Mesenchymal stem cell (in vitro differentiated cells and primary cell): ENCODE results near the gene NFASC.

ENCODE experiments used
- DNase-seq: peaks from one replicate; pipeline ENCODE4 v3.0.0-alpha.2; 2013
- H2AFZ ChIP-seq: one replicate; pipeline ENCODE4 v1.6.1; 2013; ENCODE audit warnings: low read depth, mild to moderate bottlenecking, control low read depth, inconsistent platforms, low read length, moderate library complexity
- H2AK5ac ChIP-seq: 2 replicates; pipeline ENCODE4 v1.6.1; 2013; ENCODE audit warnings: low read length, moderate library complexity, mild to moderate bottlenecking, inconsistent platforms; ENCODE audit not compliant: severe bottlenecking
- H2BK120ac ChIP-seq: one replicate; pipeline ENCODE4 v1.6.1; 2013; ENCODE audit warnings: low read depth, mild to moderate bottlenecking, inconsistent platforms, low read length, moderate library complexity
- H2BK12ac ChIP-seq, 2 experiments: one replicate each; pipeline ENCODE4 v1.6.1; 2013; ENCODE audit warnings: inconsistent platforms in 2 of 2, low read length in 2 of 2, mild to moderate bottlenecking in 2 of 2, moderate library complexity in 2 of 2, control low read depth in 1 of 2
- H2BK15ac ChIP-seq: one replicate; pipeline ENCODE4 v1.6.1; 2013; ENCODE audit warnings: mild to moderate bottlenecking, low read depth, inconsistent platforms; ENCODE audit not compliant: poor library complexity, severe bottlenecking
- H2BK5ac ChIP-seq: 2 replicates; pipeline ENCODE4 v1.6.1; 2013; ENCODE audit warnings: low read depth, mild to moderate bottlenecking, low read length, control low read depth, inconsistent platforms; ENCODE audit not compliant: poor library complexity, severe bottlenecking
- H3K14ac ChIP-seq, 2 experiments: one replicate each; pipeline ENCODE4 v1.6.1; 2013; ENCODE audit warnings: inconsistent platforms in 2 of 2, low read length in 2 of 2, control low read depth in 1 of 2, mild to moderate bottlenecking in 1 of 2, moderate library complexity in 1 of 2
- H3K18ac ChIP-seq, 2 experiments: one replicate each; pipeline ENCODE4 v1.6.1; 2013; ENCODE audit warnings: inconsistent platforms in 2 of 2, low read length in 2 of 2, control low read depth in 1 of 2, low read depth in 1 of 2, mild to moderate bottlenecking in 1 of 2
- H3K23ac ChIP-seq, 2 experiments: one replicate each; pipeline ENCODE4 v1.6.1; 2013; ENCODE audit warnings: inconsistent platforms in 2 of 2, low read length in 2 of 2, mild to moderate bottlenecking in 2 of 2, moderate library complexity in 2 of 2, control low read depth in 1 of 2
- H3K27ac ChIP-seq: 2 replicates; pipeline ENCODE4 v1.5.1; 2013; ENCODE audit warnings: mild to moderate bottlenecking, moderate library complexity, low read length, control low read depth, inconsistent platforms; ENCODE audit not compliant: poor library complexity, severe bottlenecking
- H3K27me3 ChIP-seq, 2 experiments: 2 replicates each; pipeline versions ENCODE4 v1.6.1 to v1.7.0; 2013; ENCODE audit warnings: low read length in 2 of 2, mild to moderate bottlenecking in 2 of 2, moderate library complexity in 2 of 2, control low read depth in 1 of 2, inconsistent platforms in 1 of 2; ENCODE audit not compliant: control insufficient read depth in 1 of 2, insufficient read depth in 1 of 2
- H3K36me3 ChIP-seq, 2 experiments: 2 replicates each; pipeline versions ENCODE4 v1.6.1 to v1.7.0; 2013; ENCODE audit warnings: low read length in 2 of 2, control low read depth in 1 of 2, inconsistent platforms in 1 of 2, low read depth in 1 of 2, mild to moderate bottlenecking in 1 of 2; ENCODE audit not compliant: insufficient read depth in 2 of 2, control insufficient read depth in 1 of 2
- H3K4ac ChIP-seq, 2 experiments: one replicate each; pipeline ENCODE4 v1.6.1; 2013; ENCODE audit warnings: inconsistent platforms in 2 of 2, low read length in 2 of 2, mild to moderate bottlenecking in 2 of 2, moderate library complexity in 2 of 2, control low read depth in 1 of 2, low read depth in 1 of 2
- H3K4me1 ChIP-seq: 2 replicates; pipeline ENCODE4 v1.6.1; 2013; ENCODE audit warnings: low read depth, low read length, control low read depth; ENCODE audit not compliant: control insufficient read depth, insufficient read depth
- H3K4me2 ChIP-seq: 2 replicates; pipeline ENCODE4 v1.6.1; 2013; ENCODE audit warnings: low read length, mild to moderate bottlenecking, inconsistent platforms; ENCODE audit not compliant: poor library complexity, severe bottlenecking
- H3K4me3 ChIP-seq, 2 experiments: 2 replicates each; pipeline versions ENCODE4 v1.5.1 to v1.7.0; 2013; ENCODE audit warnings: low read length in 2 of 2, mild to moderate bottlenecking in 2 of 2, control low read depth in 1 of 2, low read depth in 1 of 2; ENCODE audit not compliant: insufficient read depth in 1 of 2
- H3K79me1 ChIP-seq: replicated peaks from 2 replicates; pipeline ENCODE4 v1.6.1; 2013; ENCODE audit warnings: mild to moderate bottlenecking, control low read depth, low read length, inconsistent platforms; ENCODE audit not compliant: poor library complexity, severe bottlenecking
- H3K9ac ChIP-seq: 2 replicates; pipeline ENCODE4 v1.7.0; 2013; ENCODE audit warnings: mild to moderate bottlenecking, low read length, moderate library complexity
- H3K9me3 ChIP-seq: 2 replicates; pipeline ENCODE4 v1.7.0; 2013; ENCODE audit warnings: mild to moderate bottlenecking, low read length; ENCODE audit not compliant: control insufficient read depth
- H4K8ac ChIP-seq: one replicate; pipeline ENCODE4 v1.6.1; 2013; ENCODE audit warnings: inconsistent platforms, mild to moderate bottlenecking, low read length, moderate library complexity
- H4K91ac ChIP-seq: one replicate; pipeline ENCODE4 v1.6.1; 2013; ENCODE audit warnings: mild to moderate bottlenecking, low read length, inconsistent platforms
- WGBS: methylation state at CpG from one replicate; pipeline ENCODE4 v1.1.7; 2013; ENCODE audit warnings: mixed read lengths; 5-methylcytosine and 5-hydroxymethylcytosine counted together

Gene NFASC

DNA sequence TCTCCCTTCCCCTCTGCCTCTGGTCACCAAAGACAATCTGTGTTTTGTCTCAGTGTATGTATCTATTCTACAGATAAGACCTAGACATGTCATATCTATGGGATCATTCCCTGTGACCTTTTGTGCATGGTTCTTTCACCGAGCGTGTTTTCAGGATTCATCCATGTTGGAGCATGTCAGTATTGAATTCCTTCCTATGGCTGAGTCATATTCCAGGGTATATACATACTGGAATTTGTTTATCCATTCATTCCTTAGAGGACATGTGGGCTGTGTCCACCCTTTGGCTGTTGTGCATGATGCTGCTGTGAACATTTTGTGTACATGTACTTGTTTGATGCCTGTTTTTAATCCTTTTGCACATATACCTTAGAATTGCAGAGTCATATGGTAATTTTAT lies 69.9 kb downstream of the NFASC start:
- no peak overlapping the region for H2AFZ ChIP-seq
- H4K91ac ChIP-seq: no peak overlapping the region
- H3K79me1 ChIP-seq: no peaks in the 10 kb centered on the region
- H2BK120ac ChIP-seq: no peak overlapping the region
- H2AK5ac ChIP-seq: no peak overlapping the region
- no peak overlapping the region for H3K9ac ChIP-seq
- no peaks in the 10 kb centered on the region for H3K9me3 ChIP-seq
- H3K4me1 ChIP-seq: no peaks in the 10 kb centered on the region
- H3K4me3 ChIP-seq: no peak overlapping the region
- no peak overlapping the region for H3K27ac ChIP-seq
- H2BK12ac ChIP-seq: no peak overlapping the region
- H3K36me3 ChIP-seq: peaks cover 0 to 10% of the 10 kb centered on the region in 2 experiments
- H3K18ac ChIP-seq: no peak overlapping the region
- peak; percentile 10 for DNase-seq
- H3K23ac ChIP-seq: no peak overlapping the region
- no peak overlapping the region for H3K4me2 ChIP-seq
- no peak overlapping the region for H2BK15ac ChIP-seq
- no peak overlapping the region for H3K14ac ChIP-seq
- H4K8ac ChIP-seq: no peak overlapping the region
- no peak overlapping the region for H2BK5ac ChIP-seq
- 76% methylated on average over 2 of the region's 2 CpGs for WGBS
- H3K4ac ChIP-seq: no peak overlapping the region
- H3K27me3 ChIP-seq: peaks cover 0 to 20% of the 10 kb centered on the region in 2 experiments

- Histone ChIP-seq H3K4me3 (no peak overlapping the region), H4K91ac (no peak overlapping the region), H3K23ac (no peak overlapping the region), H2AFZ (no peak overlapping the region), H3K27ac (no peak overlapping the region), H3K18ac (no peak overlapping the region), H2BK5ac (peak overlapping the region; percentile 4), H3K9me3 (no peaks in the 10 kb centered on the region), H4K8ac (no peak overlapping the region), H3K4ac (no peak overlapping the region), H3K36me3 (peaks cover 0 to 16% of the 10 kb centered on the region in 2 experiments), H3K27me3 (peaks cover 0 to 20% of the 10 kb centered on the region in 2 experiments), H2BK120ac (no peak overlapping the region), H3K79me1 (no peaks in the 10 kb centered on the region), H2BK15ac (no peak overlapping the region), H3K4me1 (no peaks in the 10 kb centered on the region), H3K9ac (no peak overlapping the region), H2BK12ac (no peak overlapping the region), H3K14ac (no peak overlapping the region), H2AK5ac (no peak overlapping the region), H3K4me2 (no peak overlapping the region)
- peak; percentile 37 for DNase-seq
- WGBS: 44% methylated on average over 10 of the region's 15 CpGs
Measured at GRCh38 chr1:204941421-204942338, 71.0 kb downstream of the NFASC start.

GRCh38 chr1:204943495-204943894 lies 72.8 kb downstream of the NFASC start:
- Histone ChIP-seq H2AK5ac (no peak overlapping the region), H3K18ac (no peak overlapping the region), H2AFZ (no peak overlapping the region), H3K14ac (no peak overlapping the region), H3K27me3 (peaks cover 0 to 17% of the 10 kb centered on the region in 2 experiments), H3K9me3 (no peaks in the 10 kb centered on the region), H2BK5ac (no peak overlapping the region), H3K4me1 (no peaks in the 10 kb centered on the region), H3K4me2 (no peak overlapping the region), H3K9ac (no peak overlapping the region), H3K79me1 (no peaks in the 10 kb centered on the region), H2BK120ac (no peak overlapping the region), H3K36me3 (peaks cover 0 to 28% of the 10 kb centered on the region in 2 experiments), H3K23ac (no peak overlapping the region), H2BK12ac (no peak overlapping the region), H4K8ac (no peak overlapping the region), H4K91ac (no peak overlapping the region), H3K27ac (no peak overlapping the region), H2BK15ac (no peak overlapping the region), H3K4ac (no peak overlapping the region), H3K4me3 (no peak overlapping the region)
- WGBS: 70% methylated on average over 6 of the region's 6 CpGs
- no peak for DNase-seq

DNA sequence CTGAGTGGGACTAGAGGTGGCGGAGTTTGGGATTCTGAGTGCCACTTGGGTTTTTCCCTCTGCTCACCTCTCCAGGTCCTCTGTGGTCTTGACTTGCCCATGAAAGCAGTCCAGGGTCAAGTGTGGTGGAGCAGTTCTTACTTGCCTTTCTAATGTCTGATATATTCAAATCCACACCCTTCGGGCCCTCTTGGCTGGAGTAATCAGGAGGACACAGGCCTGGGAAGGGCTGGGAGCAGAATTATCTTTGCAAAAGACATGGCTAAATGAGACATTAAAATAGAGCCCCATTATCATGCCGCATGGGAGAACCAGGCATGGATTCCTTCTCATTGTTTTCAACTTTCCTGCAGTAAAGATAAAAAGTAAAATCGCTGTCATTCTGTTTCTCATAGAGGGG lies 74.0 kb downstream of the NFASC start:
- WGBS: 86% methylated on average over 4 of the region's 4 CpGs
- H2BK120ac ChIP-seq: no peak overlapping the region
- no peak overlapping the region for H2AK5ac ChIP-seq
- H3K23ac ChIP-seq: no peak overlapping the region
- no peak overlapping the region for H2BK15ac ChIP-seq
- no peaks in the 10 kb centered on the region for H3K4me1 ChIP-seq
- no peak overlapping the region for H3K4me3 ChIP-seq
- H4K8ac ChIP-seq: no peak overlapping the region
- no peak for DNase-seq
- no peak overlapping the region for H3K4me2 ChIP-seq
- H2BK5ac ChIP-seq: no peak overlapping the region
- no peak overlapping the region for H3K18ac ChIP-seq
- no peak overlapping the region for H3K14ac ChIP-seq
- no peak overlapping the region for H4K91ac ChIP-seq
- H3K4ac ChIP-seq: no peak overlapping the region
- peaks cover 0 to 30% of the 10 kb centered on the region in 2 experiments for H3K36me3 ChIP-seq
- no peak overlapping the region for H2BK12ac ChIP-seq
- no peak overlapping the region for H3K27ac ChIP-seq
- no peak overlapping the region for H2AFZ ChIP-seq
- no peaks in the 10 kb centered on the region for H3K79me1 ChIP-seq
- H3K27me3 ChIP-seq: peaks cover 0 to 19% of the 10 kb centered on the region in 2 experiments
- no peaks in the 10 kb centered on the region for H3K9me3 ChIP-seq
- no peak overlapping the region for H3K9ac ChIP-seq
